GM12878 (cell line): ENCODE measurements around the gene RWDD4. TPM values are rescaled to one million over a fixed set of nuclear protein-coding genes. Genes with fewer than 3 reads are reported as not detected.

ENCODE experiments used
- ATAC-seq: fragments of 200-7000 bp; cut with Tn5 transposase; 3 replicates; pipeline ENCODE4 v1.9.1; 2020; ENCODE audit warnings: mild to moderate bottlenecking, moderate library complexity
- BruUV-seq: library from RNA; stranded (reverse); fragments of 400-500 nt; replicated peaks from 2 replicates; lab custom pipeline; 2021; lab: Mats Ljungman, UMichigan
- CTCF ChIA-PET: fragments of 300-600 bp; sonication (Branson Sonifier 250); formaldehyde crosslinking; extraction: SDS; loops from one replicate; lab custom pipeline; 2021; ENCODE audit warnings: inconsistent platforms; lab: Yijun Ruan, JAX
- POLR2A ChIA-PET: fragments of 350-600 bp; formaldehyde crosslinking; extraction: SDS; loops from one replicate; lab custom pipeline; 2021; ENCODE audit warnings: inconsistent platforms; lab: Charles Lee
- RAD21 ChIA-PET: fragments of 300-600 bp; sonication (Branson Sonifier 250); formaldehyde crosslinking; loops from one replicate; lab custom pipeline; 2023; ENCODE audit warnings: antibody characterized with exemption; ENCODE audit not compliant: unreplicated experiment; lab: Charles Lee
- SMC1A ChIA-PET: fragments of 300-600 bp; sonication (Branson Sonifier 250); formaldehyde crosslinking; loops from one replicate; lab custom pipeline; 2023; ENCODE audit not compliant: unreplicated experiment, uncharacterized antibody; lab: Charles Lee
- DNase-seq: peaks from one replicate; pipeline ENCODE4 v3.0.0-alpha.2; 2011; ENCODE audit warnings: low read depth, low spot score
- FAIRE-seq: peaks from 3 replicates; lab custom pipeline; 2011; peaks lifted over from hg19 to GRCh38; lab: Jason Lieb, UNC
- H2AFZ ChIP-seq: 2 replicates; pipeline ENCODE4 v1.6.0; 2011; ENCODE audit warnings: low read depth, low read length, control low read depth; ENCODE audit not compliant: control insufficient read depth
- H3K27ac ChIP-seq: 2 replicates; pipeline ENCODE4 v1.5.1; 2011; ENCODE audit warnings: control low read depth; ENCODE audit not compliant: control insufficient read depth, insufficient read depth
- H3K27me3 ChIP-seq, 2 experiments: replicated peaks in 1 of 2; 2 replicates each; pipeline versions ENCODE4 v1.6.0 to v1.6.1; 2011; ENCODE audit warnings: low read length in 1 of 2; ENCODE audit not compliant: control insufficient read depth in 2 of 2, insufficient read depth in 2 of 2
- H3K36me3 ChIP-seq, 2 experiments: 2 replicates each; pipeline ENCODE4 v1.5.1; 2011; ENCODE audit warnings: low read length in 1 of 2; ENCODE audit not compliant: control insufficient read depth in 2 of 2, insufficient read depth in 2 of 2
- H3K4me1 ChIP-seq: 2 replicates; pipeline ENCODE4 v1.6.1; 2011; ENCODE audit warnings: mild to moderate bottlenecking, low read length, moderate library complexity, mixed read lengths; ENCODE audit not compliant: control insufficient read depth, insufficient read depth
- H3K4me2 ChIP-seq: 2 replicates; pipeline ENCODE4 v1.6.0; 2011; ENCODE audit warnings: control low read depth; ENCODE audit not compliant: control insufficient read depth, insufficient read depth
- H3K4me3 ChIP-seq: fragments of 200-600 bp; sonication (generic); 2 replicates; pipeline ENCODE4 v1.5.1; 2016
- H3K79me2 ChIP-seq: 2 replicates; pipeline ENCODE4 v1.6.0; 2011; ENCODE audit warnings: low read length; ENCODE audit not compliant: control insufficient read depth, insufficient read depth
- H3K9ac ChIP-seq: 2 replicates; pipeline ENCODE4 v1.8.0; 2011; ENCODE audit warnings: low read length, control low read depth, mixed read lengths; ENCODE audit not compliant: control insufficient read depth, insufficient read depth
- H3K9me3 ChIP-seq: replicated peaks from 3 replicates; pipeline ENCODE4 v1.5.1; 2011; ENCODE audit warnings: mild to moderate bottlenecking, low read length; ENCODE audit not compliant: control insufficient read depth, insufficient read depth
- H4K20me1 ChIP-seq: 2 replicates; pipeline ENCODE4 v1.6.0; 2011; ENCODE audit not compliant: control insufficient read depth, insufficient read depth
- BACH1 ChIP-seq: fragments of 450-650 bp; IDR thresholded peaks from 2 replicates; pipeline ENCODE4 v1.6.1; 2017; ENCODE audit warnings: mild to moderate bottlenecking, borderline replicate concordance
- CBX5 ChIP-seq: sonication (generic); IDR thresholded peaks from 2 replicates; pipeline ENCODE4 v1.6.1; 2016; ENCODE audit warnings: low read depth, moderate library complexity, mild to moderate bottlenecking, inconsistent platforms
- CHD2 ChIP-seq: IDR thresholded peaks from 2 replicates; pipeline ENCODE4 v1.6.1; 2011; ENCODE audit warnings: low read depth, low read length, improper control_type of control experiment, borderline replicate concordance
- DPF2 ChIP-seq: fragments of 450-650 bp; IDR thresholded peaks from 2 replicates; pipeline ENCODE4 v1.6.1; 2017; ENCODE audit warnings: mild to moderate bottlenecking
- EGR1 ChIP-seq, 2 experiments: IDR thresholded peaks; 1 replicate in 1 of 2; 2 replicates in 1 of 2; pipeline ENCODE4 v1.6.1; 2011 to 2012; ENCODE audit warnings: low read depth in 2 of 2, low read length in 2 of 2, borderline replicate concordance in 1 of 2, mild to moderate bottlenecking in 1 of 2, moderate library complexity in 1 of 2
- HCFC1 ChIP-seq: fragments of 150-350 bp; IDR thresholded peaks from 2 replicates; pipeline ENCODE4 v1.6.1; 2014; ENCODE audit warnings: low read length
- KLF5 ChIP-seq: fragments of 450-650 bp; IDR thresholded peaks from 2 replicates; pipeline ENCODE4 v1.6.1; 2014; ENCODE audit warnings: mild to moderate bottlenecking; ENCODE audit not compliant: partially characterized antibody
- RELA ChIP-seq: fragments of 450-650 bp; IDR thresholded peaks from 2 replicates; pipeline ENCODE4 v1.8.0; 2014; ENCODE audit warnings: borderline replicate concordance; ENCODE audit not compliant: partially characterized antibody
- SIN3A ChIP-seq: IDR thresholded peaks from 2 replicates; pipeline ENCODE4 v1.6.1; 2012; ENCODE audit warnings: low read depth, low read length, improper control_type of control experiment
- SMAD1 ChIP-seq: fragments of 450-650 bp; IDR thresholded peaks from 2 replicates; pipeline ENCODE4 v1.6.1; 2018; ENCODE audit warnings: mild to moderate bottlenecking, low read depth; ENCODE audit not compliant: partially characterized antibody
- SMC3 ChIP-seq: IDR thresholded peaks from 2 replicates; pipeline ENCODE4 v1.6.1; 2011; ENCODE audit warnings: low read length, improper control_type of control experiment, borderline replicate concordance
- SPI1 ChIP-seq: IDR thresholded peaks from 2 replicates; pipeline ENCODE4 v1.6.1; 2011; ENCODE audit warnings: low read depth, mild to moderate bottlenecking, low read length, moderate library complexity, borderline replicate concordance; ENCODE audit not compliant: insufficient read depth
- SRF ChIP-seq, 2 experiments: IDR thresholded peaks; 2 replicates each; pipeline ENCODE4 v1.6.1; 2011; ENCODE audit warnings: low read depth in 2 of 2, low read length in 2 of 2, mild to moderate bottlenecking in 1 of 2, moderate library complexity in 1 of 2
- STAT3 ChIP-seq: IDR thresholded peaks from 2 replicates; pipeline ENCODE4 v1.6.1; 2011; ENCODE audit warnings: low read depth, low read length, improper control_type of control experiment
- WGBS: methylation state at CpG from one replicate; pipeline ENCODE4 v1.1.6; 2016; ENCODE audit warnings: low lambda C conversion rate; ENCODE audit not compliant: insufficient replicate concordance, insufficient coverage; ENCODE audit errors: missing lambda C conversion rate; 5-methylcytosine and 5-hydroxymethylcytosine counted together
- in situ Hi-C: fragments of 300-500 bp; cut with MboI; formaldehyde crosslinking; loops from 9 replicates; pipeline ENCODE4 v1.14.3; 2018; ENCODE audit warnings: mixed read lengths
- intact Hi-C: fragments of 100-400 bp; cut with micrococcal nuclease; formaldehyde crosslinking; loops from one replicate; pipeline ENCODE4 v1.14.2; 2022; ENCODE audit not compliant: unreplicated experiment
- polyA plus RNA-seq, 11 experiments: library from polyadenylated mRNA; depleted of rRNA in 4 of 11; unstranded in 6 of 11; stranded (reverse) in 5 of 11; fragments of >200 nt; fragmentation: Nextera tagmentation in 4 of 11; fragmentation: Illumina TruSeq in 1 of 11; extraction: Ambion mirVana in 4 of 11; extraction: Trizol in 1 of 11; gene quantifications; 1 replicate in 1 of 11; 2 replicates in 10 of 11; pipeline versions ENCODE4 v1.2.1 to v1.2.3, GENCODE V29; 2011 to 2016; ENCODE audit warnings: inconsistent platforms in 2 of 11, missing spikeins in 2 of 11, low read depth in 1 of 11
- total RNA-seq, 4 experiments: library from RNA; depleted of rRNA in 3 of 4; stranded (reverse); fragments of >200 nt in 3 of 4; fragmentation: Illumina TruSeq in 1 of 4; extraction: Trizol in 1 of 4; gene quantifications; 2 replicates each; pipeline versions ENCODE4 v1.2.1 to v1.2.3, GENCODE V29; 2013 to 2021
- TF ChIP-seq, protein P1 (sequence below): fragments of 450-650 bp; IDR thresholded peaks from 2 replicates; pipeline ENCODE4 v1.6.1; 2017; ENCODE audit warnings: mild to moderate bottlenecking, low read depth, inconsistent platforms; ENCODE audit not compliant: poor library complexity, severe bottlenecking
- TF ChIP-seq, protein P2 (sequence below): fragments of 450-650 bp; IDR thresholded peaks from 2 replicates; pipeline ENCODE4 v1.6.1; 2018; ENCODE audit warnings: borderline replicate concordance, mild to moderate bottlenecking; ENCODE audit not compliant: partially characterized antibody
- TF ChIP-seq, protein P3 (sequence below): fragments of 450-650 bp; IDR thresholded peaks from 2 replicates; pipeline ENCODE4 v1.6.1; 2017; ENCODE audit warnings: antibody characterized with exemption, mild to moderate bottlenecking, moderate library complexity

RWDD4 gene
- total and polyA plus RNA-seq, 10 of the 15 experiments (the other 5 are each of a cell fraction or from before 2014, with no cell fraction given) = 11.2 to 37.8 (median 19.9) TPM

DNA sequence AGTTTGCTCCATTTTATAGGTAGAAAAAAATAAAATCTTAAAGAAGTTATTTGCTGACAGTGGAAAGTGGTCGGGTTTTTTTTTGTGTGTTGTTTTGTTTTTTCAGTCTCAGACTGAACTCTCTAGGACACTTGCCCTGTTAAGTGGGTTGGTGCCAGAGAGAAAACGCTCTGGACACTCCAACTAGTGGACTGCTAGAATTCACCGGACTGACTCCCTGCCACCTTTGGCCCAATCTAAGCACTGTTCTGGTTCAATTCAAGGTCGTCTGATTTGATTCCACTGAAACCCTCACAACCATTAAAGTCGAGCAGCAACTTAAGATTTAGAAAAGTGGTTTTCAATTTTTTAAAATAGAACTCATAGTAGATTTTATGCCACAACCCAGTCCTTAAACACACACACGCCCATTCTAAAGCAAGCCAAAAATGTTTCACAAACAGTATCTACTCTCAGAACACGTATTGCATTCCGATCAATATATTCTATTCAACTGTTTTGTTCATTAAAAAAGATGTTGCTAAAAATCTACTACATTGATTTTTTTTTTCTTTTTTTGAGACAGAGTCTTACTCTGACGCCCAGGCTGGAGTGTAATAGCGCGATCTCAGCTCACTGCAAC, 27.3 kb downstream of the RWDD4 start:
- ChIA-PET RAD21 (no interaction called here), CTCF (no interaction called here), SMC1A (no interaction called here), POLR2A (no interaction called here)
- Histone ChIP-seq H3K27me3 (no peaks in the 10 kb centered on the region), H2AFZ (no peak overlapping the region), H3K27ac (no peak overlapping the region), H3K36me3 (no peaks in the 10 kb centered on the region), H3K9me3 (no peaks in the 10 kb centered on the region), H3K9ac (no peak overlapping the region), H4K20me1 (no peaks in the 10 kb centered on the region), H3K4me2 (no peak overlapping the region), H3K4me3 (no peak overlapping the region), H3K4me1 (no peaks in the 10 kb centered on the region), H3K79me2 (no peaks in the 10 kb centered on the region)
- 39% methylated on average over 11 of the region's 11 CpGs for WGBS
- intact Hi-C loops (no loop called here), in situ Hi-C loops (no loop called here)
- BruUV-seq = no TSS peak
- ATAC-seq = no peak
- DNase-seq = no peak
- no peak for FAIRE-seq
- TF ChIP-seq SRF (IDR thresholded peaks at IDR 0.05; ENCODE audit: low read depth in 2 of 2, low read length in 2 of 2) (no peak), SPI1 (no peak), EGR1 (IDR thresholded peaks at IDR 0.05; ENCODE audit: borderline replicate concordance in 1 of 2, low read depth in 2 of 2, low read length in 2 of 2) (no peak), STAT3 (no peak), KLF5 (no peak), CBX5 (no peak), SMAD1 (no peak), RELA (no peak), CHD2 (no peak), SIN3A (no peak), BACH1 (no peak), HCFC1 (no peak), SMC3 (no peak), DPF2 (no peak)
- TF ChIP-seq, protein P1, sequence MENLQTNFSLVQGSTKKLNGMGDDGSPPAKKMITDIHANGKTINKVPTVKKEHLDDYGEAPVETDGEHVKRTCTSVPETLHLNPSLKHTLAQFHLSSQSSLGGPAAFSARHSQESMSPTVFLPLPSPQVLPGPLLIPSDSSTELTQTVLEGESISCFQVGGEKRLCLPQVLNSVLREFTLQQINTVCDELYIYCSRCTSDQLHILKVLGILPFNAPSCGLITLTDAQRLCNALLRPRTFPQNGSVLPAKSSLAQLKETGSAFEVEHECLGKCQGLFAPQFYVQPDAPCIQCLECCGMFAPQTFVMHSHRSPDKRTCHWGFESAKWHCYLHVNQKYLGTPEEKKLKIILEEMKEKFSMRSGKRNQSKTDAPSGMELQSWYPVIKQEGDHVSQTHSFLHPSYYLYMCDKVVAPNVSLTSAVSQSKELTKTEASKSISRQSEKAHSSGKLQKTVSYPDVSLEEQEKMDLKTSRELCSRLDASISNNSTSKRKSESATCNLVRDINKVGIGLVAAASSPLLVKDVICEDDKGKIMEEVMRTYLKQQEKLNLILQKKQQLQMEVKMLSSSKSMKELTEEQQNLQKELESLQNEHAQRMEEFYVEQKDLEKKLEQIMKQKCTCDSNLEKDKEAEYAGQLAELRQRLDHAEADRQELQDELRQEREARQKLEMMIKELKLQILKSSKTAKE = no peak
- TF ChIP-seq, protein P2, sequence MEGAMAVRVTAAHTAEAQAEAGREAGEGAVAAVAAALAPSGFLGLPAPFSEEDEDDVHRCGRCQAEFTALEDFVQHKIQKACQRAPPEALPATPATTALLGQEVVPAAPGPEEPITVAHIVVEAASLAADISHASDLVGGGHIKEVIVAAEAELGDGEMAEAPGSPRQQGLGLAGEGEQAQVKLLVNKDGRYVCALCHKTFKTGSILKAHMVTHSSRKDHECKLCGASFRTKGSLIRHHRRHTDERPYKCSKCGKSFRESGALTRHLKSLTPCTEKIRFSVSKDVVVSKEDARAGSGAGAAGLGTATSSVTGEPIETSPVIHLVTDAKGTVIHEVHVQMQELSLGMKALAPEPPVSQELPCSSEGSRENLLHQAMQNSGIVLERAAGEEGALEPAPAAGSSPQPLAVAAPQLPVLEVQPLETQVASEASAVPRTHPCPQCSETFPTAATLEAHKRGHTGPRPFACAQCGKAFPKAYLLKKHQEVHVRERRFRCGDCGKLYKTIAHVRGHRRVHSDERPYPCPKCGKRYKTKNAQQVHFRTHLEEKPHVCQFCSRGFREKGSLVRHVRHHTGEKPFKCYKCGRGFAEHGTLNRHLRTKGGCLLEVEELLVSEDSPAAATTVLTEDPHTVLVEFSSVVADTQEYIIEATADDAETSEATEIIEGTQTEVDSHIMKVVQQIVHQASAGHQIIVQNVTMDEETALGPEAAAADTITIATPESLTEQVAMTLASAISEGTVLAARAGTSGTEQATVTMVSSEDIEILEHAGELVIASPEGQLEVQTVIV = no peak
- TF ChIP-seq, protein P3, sequence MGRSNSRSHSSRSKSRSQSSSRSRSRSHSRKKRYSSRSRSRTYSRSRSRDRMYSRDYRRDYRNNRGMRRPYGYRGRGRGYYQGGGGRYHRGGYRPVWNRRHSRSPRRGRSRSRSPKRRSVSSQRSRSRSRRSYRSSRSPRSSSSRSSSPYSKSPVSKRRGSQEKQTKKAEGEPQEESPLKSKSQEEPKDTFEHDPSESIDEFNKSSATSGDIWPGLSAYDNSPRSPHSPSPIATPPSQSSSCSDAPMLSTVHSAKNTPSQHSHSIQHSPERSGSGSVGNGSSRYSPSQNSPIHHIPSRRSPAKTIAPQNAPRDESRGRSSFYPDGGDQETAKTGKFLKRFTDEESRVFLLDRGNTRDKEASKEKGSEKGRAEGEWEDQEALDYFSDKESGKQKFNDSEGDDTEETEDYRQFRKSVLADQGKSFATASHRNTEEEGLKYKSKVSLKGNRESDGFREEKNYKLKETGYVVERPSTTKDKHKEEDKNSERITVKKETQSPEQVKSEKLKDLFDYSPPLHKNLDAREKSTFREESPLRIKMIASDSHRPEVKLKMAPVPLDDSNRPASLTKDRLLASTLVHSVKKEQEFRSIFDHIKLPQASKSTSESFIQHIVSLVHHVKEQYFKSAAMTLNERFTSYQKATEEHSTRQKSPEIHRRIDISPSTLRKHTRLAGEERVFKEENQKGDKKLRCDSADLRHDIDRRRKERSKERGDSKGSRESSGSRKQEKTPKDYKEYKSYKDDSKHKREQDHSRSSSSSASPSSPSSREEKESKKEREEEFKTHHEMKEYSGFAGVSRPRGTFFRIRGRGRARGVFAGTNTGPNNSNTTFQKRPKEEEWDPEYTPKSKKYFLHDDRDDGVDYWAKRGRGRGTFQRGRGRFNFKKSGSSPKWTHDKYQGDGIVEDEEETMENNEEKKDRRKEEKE = no peak
